ENCODE results near the gene MRC2. TPM values are rescaled to one million over a fixed set of nuclear protein-coding genes. Genes with fewer than 3 reads are reported as not detected.
A peak's percentile ranks its signal among the peaks of the same experiment; 100 is the strongest.

Gene MRC2
- polyA plus RNA-seq, 3 donors = 0.04 TPM; not detected in 2

- Histone ChIP-seq H3K9ac (ENCODE audit: insufficient read depth, low read length, poor library complexity, severe bottlenecking) (no peak overlapping the region), H3K9me3 (replicated peaks in 1 of 2; ENCODE audit: control insufficient read depth in 1 of 2, insufficient read depth in 1 of 2, low read length in 2 of 2) (no peaks in the 10 kb centered on the region), H3K79me2 (ENCODE audit: insufficient read depth, low read length) (no peaks in the 10 kb centered on the region), H2AFZ (ENCODE audit: insufficient read depth, low read depth, low read length, poor library complexity, severe bottlenecking) (no peak overlapping the region), H3K27ac (ENCODE audit: low read depth in 1 of 2, low read length in 2 of 2) (no peak overlapping the region), H3K4me2 (replicated peaks; ENCODE audit: extremely low read depth, low read length, poor library complexity, severe bottlenecking) (no peak overlapping the region), H3K27me3 (ENCODE audit: control insufficient read depth in 2 of 2, insufficient read depth in 2 of 2, low read length in 2 of 2) (no peaks in the 10 kb centered on the region), H3K4me3 (replicated peaks in 1 of 3; ENCODE audit: low read depth in 2 of 3, low read length in 3 of 3) (no peak overlapping the region), H4K20me1 (ENCODE audit: insufficient read depth, low read length) (no peaks in the 10 kb centered on the region), H3K4me1 (ENCODE audit: control insufficient read depth in 1 of 2, insufficient read depth in 2 of 2, low read length in 2 of 2) (no peaks in the 10 kb centered on the region), H3K36me3 (replicated peaks in 1 of 2; ENCODE audit: control insufficient read depth in 1 of 2, insufficient read depth in 2 of 2, low read length in 2 of 2) (peaks cover 69 to 98% of the 10 kb centered on the region in 2 donors)
- TF ChIP-seq, protein P1, sequence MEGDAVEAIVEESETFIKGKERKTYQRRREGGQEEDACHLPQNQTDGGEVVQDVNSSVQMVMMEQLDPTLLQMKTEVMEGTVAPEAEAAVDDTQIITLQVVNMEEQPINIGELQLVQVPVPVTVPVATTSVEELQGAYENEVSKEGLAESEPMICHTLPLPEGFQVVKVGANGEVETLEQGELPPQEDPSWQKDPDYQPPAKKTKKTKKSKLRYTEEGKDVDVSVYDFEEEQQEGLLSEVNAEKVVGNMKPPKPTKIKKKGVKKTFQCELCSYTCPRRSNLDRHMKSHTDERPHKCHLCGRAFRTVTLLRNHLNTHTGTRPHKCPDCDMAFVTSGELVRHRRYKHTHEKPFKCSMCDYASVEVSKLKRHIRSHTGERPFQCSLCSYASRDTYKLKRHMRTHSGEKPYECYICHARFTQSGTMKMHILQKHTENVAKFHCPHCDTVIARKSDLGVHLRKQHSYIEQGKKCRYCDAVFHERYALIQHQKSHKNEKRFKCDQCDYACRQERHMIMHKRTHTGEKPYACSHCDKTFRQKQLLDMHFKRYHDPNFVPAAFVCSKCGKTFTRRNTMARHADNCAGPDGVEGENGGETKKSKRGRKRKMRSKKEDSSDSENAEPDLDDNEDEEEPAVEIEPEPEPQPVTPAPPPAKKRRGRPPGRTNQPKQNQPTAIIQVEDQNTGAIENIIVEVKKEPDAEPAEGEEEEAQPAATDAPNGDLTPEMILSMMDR (IDR thresholded peaks at IDR 0.05) = no peak
- Mint-ChIP-seq H3K36me3 (peaks cover 74 to 90% of the 10 kb centered on the region in 2 donors), H3K4me3 (no peak overlapping the region), H3K27me3 (ENCODE audit: low read depth in 3 of 3) (peaks cover 0 to 4% (median 0%) of the 10 kb centered on the region in 3 donors), H3K4me1 (no peaks in the 10 kb centered on the region), H3K27ac (peak overlapping the region in 1 of 7 donors; percentile 63), H3K9me3 (no peaks in the 10 kb centered on the region)
- DNase-seq = no peak
- WGBS (ENCODE audit: insufficient coverage) = 100% methylated on average over 1 of the region's 2 CpGs
- intact Hi-C loops (cut with micrococcal nuclease) = no loop called here
Measured at GRCh38 chr17:62578757-62579487, 48.5 kb upstream of the MRC2 start.

DNA sequence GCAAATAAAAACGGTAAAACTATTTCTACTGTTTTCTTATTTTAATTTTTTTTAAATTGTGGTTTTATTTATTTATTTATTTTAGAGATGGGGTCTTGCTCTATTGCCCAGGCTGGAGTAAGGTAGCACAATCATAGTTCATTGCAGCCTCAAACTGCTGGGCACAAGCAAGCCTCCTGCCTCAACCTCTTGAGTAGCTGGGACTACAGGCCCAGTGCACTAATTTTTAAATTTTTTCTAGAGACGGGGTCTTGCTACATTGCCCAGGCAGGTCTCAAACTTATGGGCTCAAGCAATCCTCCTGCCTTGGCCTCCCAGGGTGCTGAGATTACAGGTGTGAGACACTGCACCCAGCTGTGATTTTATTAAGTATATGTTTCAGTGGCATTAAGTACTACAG is 46.5 kb upstream of the MRC2 start:
- DNase-seq = no peak
- Histone ChIP-seq H3K9me3 (replicated peaks in 1 of 2; ENCODE audit: control insufficient read depth in 1 of 2, insufficient read depth in 1 of 2, low read length in 2 of 2) (no peaks in the 10 kb centered on the region), H3K27ac (ENCODE audit: low read depth in 1 of 2, low read length in 2 of 2) (no peak overlapping the region), H3K4me3 (replicated peaks in 1 of 3; ENCODE audit: low read depth in 2 of 3, low read length in 3 of 3) (no peak overlapping the region), H4K20me1 (ENCODE audit: insufficient read depth, low read length) (no peaks in the 10 kb centered on the region), H3K4me2 (replicated peaks; ENCODE audit: extremely low read depth, low read length, poor library complexity, severe bottlenecking) (no peak overlapping the region), H3K27me3 (ENCODE audit: control insufficient read depth in 2 of 2, insufficient read depth in 2 of 2, low read length in 2 of 2) (no peaks in the 10 kb centered on the region), H3K9ac (ENCODE audit: insufficient read depth, low read length, poor library complexity, severe bottlenecking) (no peak overlapping the region), H3K79me2 (ENCODE audit: insufficient read depth, low read length) (no peaks in the 10 kb centered on the region), H2AFZ (ENCODE audit: insufficient read depth, low read depth, low read length, poor library complexity, severe bottlenecking) (no peak overlapping the region), H3K4me1 (ENCODE audit: control insufficient read depth in 1 of 2, insufficient read depth in 2 of 2, low read length in 2 of 2) (no peaks in the 10 kb centered on the region), H3K36me3 (replicated peaks in 1 of 2; ENCODE audit: control insufficient read depth in 1 of 2, insufficient read depth in 2 of 2, low read length in 2 of 2) (peaks cover 68 to 98% of the 10 kb centered on the region in 2 donors)
- intact Hi-C loops (cut with micrococcal nuclease) = no loop called here
- no peak overlapping the region for H3K4me3 Mint-ChIP-seq
- H3K9me3 Mint-ChIP-seq = no peaks in the 10 kb centered on the region
- H3K36me3 Mint-ChIP-seq = peaks cover 69 to 89% of the 10 kb centered on the region in 2 donors
- H3K27ac Mint-ChIP-seq = no peak overlapping the region
- H3K4me1 Mint-ChIP-seq = no peaks in the 10 kb centered on the region
- TF ChIP-seq, protein P1 (IDR thresholded peaks at IDR 0.05) = no peak
- WGBS (ENCODE audit: insufficient coverage) = 100% methylated on average over 1 of the region's 2 CpGs
- H3K27me3 Mint-ChIP-seq (ENCODE audit: low read depth in 3 of 3) = peaks cover 0 to 4% (median 0%) of the 10 kb centered on the region in 3 donors
